GM12873 (cell line): Measurements from ENCODE around the gene CFTR.

Source experiments
- CTCF ChIP-seq: IDR thresholded peaks from 2 replicates; pipeline ENCODE4 v1.5.1; 2012; ENCODE audit warnings: low read depth, mild to moderate bottlenecking, moderate library complexity, low read length, control low read depth; ENCODE audit not compliant: insufficient read depth; ENCODE audit errors: missing control alignments

CFTR gene

GRCh38 chr7:117603627-117604026, 123.8 kb downstream of the CFTR start:
- TF ChIP-seq CTCF, result no peak

- TF ChIP-seq CTCF, result no peak
Measured at GRCh38 chr7:117605712-117606111, 125.9 kb downstream of the CFTR start.

- no peak for TF ChIP-seq CTCF
Measured at GRCh38 chr7:117606132-117606531, 126.3 kb downstream of the CFTR start.

- no peak for TF ChIP-seq CTCF
Measured at GRCh38 chr7:117610396-117610795, 130.6 kb downstream of the CFTR start.

- no peak for TF ChIP-seq CTCF
Measured at GRCh38 chr7:117612637-117613036, 132.8 kb downstream of the CFTR start.

GRCh38 chr7:117616694-117617093, 136.9 kb downstream of the CFTR start:
- no peak for TF ChIP-seq CTCF

GRCh38 chr7:117619681-117620080, 139.9 kb downstream of the CFTR start:
- no peak for TF ChIP-seq CTCF
